Gastroesophageal sphincter (tissue), 2 donors: ENCODE data around the gene CAPN8.

Source experiments
- EP300 ChIP-seq: sonication (generic); formaldehyde crosslinking; IDR thresholded peaks from one replicate; pipeline ENCODE4 v1.6.1; 2017; ENCODE audit warnings: antibody characterized with exemption, mild to moderate bottlenecking
- POLR2A ChIP-seq, 2 donors: fragments of 450-650 bp; IDR thresholded peaks; one replicate each; pipeline ENCODE4 v1.6.1; 2017; ENCODE audit warnings: antibody characterized with exemption in 2 of 2, mild to moderate bottlenecking in 2 of 2, moderate library complexity in 1 of 2

- TF ChIP-seq EP300 (no peak), POLR2A (IDR thresholded peaks at IDR 0.05) (no peak)
These were observed 45.0 kb upstream of the CAPN8 start for GRCh38 chr1:223710179-223711133.
